Activated naive CD4-positive, alpha-beta T cell treated with Interleukin-2 at 50 U/mL for 16 hours (primary cell): ENCODE data around the gene ENDOD1.
"Not testable (repeated sequence)": the region's sequence is repeated elsewhere in the genome, so short reads cannot be mapped to it uniquely, and the experiment has no call there.

Experiments used
- DNase-seq: peaks from one replicate; pipeline ENCODE4 v3.0.0-alpha.2; 2020

Gene ENDOD1

GRCh38 chr11:95104856-95105255 lies 15.2 kb downstream of the ENDOD1 start:
- DNase-seq = no peak

GRCh38 chr11:95108159-95108611 lies 18.5 kb downstream of the ENDOD1 start:
- no peak for DNase-seq

GRCh38 chr11:95108671-95109551 lies 19.3 kb downstream of the ENDOD1 start:
- DNase-seq = no peak

- not testable (repeated sequence) for DNase-seq
Observed at GRCh38 chr11:95111471-95111870, 21.8 kb downstream of the ENDOD1 start.

- no peak for DNase-seq
Observed at GRCh38 chr11:95111923-95112540, 22.4 kb downstream of the ENDOD1 start.

GRCh38 chr11:95115597-95115996 lies 26.0 kb downstream of the ENDOD1 start:
- DNase-seq = no peak

GRCh38 chr11:95119361-95120060 lies 29.9 kb downstream of the ENDOD1 start:
- DNase-seq = no peak

- no peak for DNase-seq
Observed at GRCh38 chr11:95121698-95122097, 32.1 kb downstream of the ENDOD1 start.

GRCh38 chr11:95123556-95123955 lies 33.9 kb downstream of the ENDOD1 start:
- no peak for DNase-seq

GRCh38 chr11:95128602-95129001 lies 39.0 kb downstream of the ENDOD1 start:
- no peak for DNase-seq

- no peak for DNase-seq
Observed at GRCh38 chr11:95132956-95133355, 43.3 kb downstream of the ENDOD1 start.

- no peak for DNase-seq
Observed at GRCh38 chr11:95134491-95134890, 44.8 kb downstream of the ENDOD1 start.

- no peak for DNase-seq
Observed at GRCh38 chr11:95135155-95135554, 45.5 kb downstream of the ENDOD1 start.

- DNase-seq = no peak
Observed at GRCh38 chr11:95135880-95136279, 46.2 kb downstream of the ENDOD1 start.

GRCh38 chr11:95136747-95137146 lies 47.1 kb downstream of the ENDOD1 start:
- not testable (repeated sequence) for DNase-seq

- no peak for DNase-seq
Observed at GRCh38 chr11:95137299-95137698, 47.7 kb downstream of the ENDOD1 start.

- no peak for DNase-seq
Observed at GRCh38 chr11:95138448-95138847, 48.8 kb downstream of the ENDOD1 start.

- DNase-seq = no peak
Observed at GRCh38 chr11:95140397-95141033, 50.9 kb downstream of the ENDOD1 start.

GRCh38 chr11:95142431-95142830 lies 52.8 kb downstream of the ENDOD1 start:
- no peak for DNase-seq

GRCh38 chr11:95143106-95143681 lies 53.5 kb downstream of the ENDOD1 start:
- no peak for DNase-seq

GRCh38 chr11:95144313-95145235 lies 54.9 kb downstream of the ENDOD1 start:
- DNase-seq = no peak
